HG03520 (cell line): ENCODE measurements around the gene RRAS2.
A peak's percentile ranks its signal among the peaks of the same experiment; 100 is the strongest.
"Not testable (repeated sequence)": the region's sequence is repeated elsewhere in the genome, so short reads cannot be mapped to it uniquely, and the experiment has no call there.

Experiments used
- ATAC-seq: cut with Tn5 transposase; IDR thresholded peaks from one replicate; pipeline ENCODE4 v1.9.1; 2021; ENCODE audit warnings: mild to moderate bottlenecking, moderate library complexity; ENCODE audit not compliant: unreplicated experiment

RRAS2 gene

GRCh38 chr11:14358729-14359439 lies at the start of gene RRAS2:
RRAS2 (minus strand) TSS chr11:14359183; CDS start chr11:14358870, 313 bp downstream.
- peak; percentile 85 for ATAC-seq

- ATAC-seq = no peak
Measured at GRCh38 chr11:14408612-14409011, 49.6 kb upstream of the RRAS2 start.

GRCh38 chr11:14406116-14406515 lies 47.1 kb upstream of the RRAS2 start:
- ATAC-seq = not testable (repeated sequence)

DNA sequence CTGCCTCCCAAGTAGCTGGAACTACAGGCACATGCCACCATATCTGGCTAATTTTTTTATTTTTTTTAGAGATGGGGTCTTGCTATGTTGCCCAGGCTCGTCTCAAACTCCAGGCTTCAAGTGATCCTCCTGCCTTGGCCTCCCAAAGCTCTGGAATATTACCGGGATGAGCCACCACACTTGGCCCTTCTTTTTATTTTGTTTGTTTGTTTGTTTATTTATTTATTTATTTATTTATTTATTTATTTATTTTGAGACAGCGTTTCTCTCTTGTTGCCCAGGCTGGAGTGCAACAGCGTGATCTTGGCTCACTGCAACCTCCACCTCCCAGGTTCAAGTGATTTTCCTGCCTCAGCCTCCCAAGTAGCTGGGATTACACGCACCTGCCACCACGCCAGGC lies 44.5 kb upstream of the RRAS2 start:
- not testable (repeated sequence) for ATAC-seq

GRCh38 chr11:14399087-14399486 lies 40.1 kb upstream of the RRAS2 start:
- no peak for ATAC-seq

DNA sequence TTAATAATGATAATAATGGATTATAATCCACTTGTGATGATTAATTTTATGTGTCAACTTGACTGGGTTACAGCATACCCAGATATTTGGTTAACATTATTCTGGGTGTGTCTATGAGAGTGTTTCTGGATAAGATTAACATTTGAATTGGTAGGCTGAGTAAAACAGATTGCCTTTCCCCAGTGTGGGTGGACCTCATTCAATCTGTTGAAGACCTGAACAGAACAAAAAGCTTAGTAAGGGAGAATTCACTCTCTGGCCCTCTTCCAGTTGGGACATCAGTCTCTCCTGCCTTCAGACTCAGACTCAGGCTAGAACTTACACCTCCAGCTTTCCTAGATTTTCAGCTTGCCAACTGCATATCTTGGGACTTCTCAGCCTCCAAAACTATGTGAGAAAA lies 37.3 kb upstream of the RRAS2 start:
- ATAC-seq = no peak

DNA sequence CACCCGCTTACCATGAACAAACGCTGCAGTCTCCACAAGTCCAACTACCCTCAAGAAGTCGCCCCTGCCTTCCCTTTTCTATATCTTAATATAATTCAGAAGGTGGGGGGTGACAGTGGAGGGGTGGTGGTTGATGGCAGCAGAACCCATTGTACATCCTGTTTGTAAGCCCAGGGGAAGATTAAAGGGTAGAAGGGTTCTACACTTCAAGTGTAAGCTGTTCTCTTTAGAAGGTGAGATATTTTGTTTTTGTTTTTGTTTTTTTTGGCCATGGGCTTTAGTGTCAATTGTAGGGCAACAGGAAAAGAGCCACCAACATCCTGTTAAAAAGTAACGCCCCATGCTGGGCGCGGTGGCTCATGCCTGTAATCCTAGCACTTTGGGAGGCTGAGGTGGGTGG lies 34.9 kb upstream of the RRAS2 start:
- no peak for ATAC-seq

DNA sequence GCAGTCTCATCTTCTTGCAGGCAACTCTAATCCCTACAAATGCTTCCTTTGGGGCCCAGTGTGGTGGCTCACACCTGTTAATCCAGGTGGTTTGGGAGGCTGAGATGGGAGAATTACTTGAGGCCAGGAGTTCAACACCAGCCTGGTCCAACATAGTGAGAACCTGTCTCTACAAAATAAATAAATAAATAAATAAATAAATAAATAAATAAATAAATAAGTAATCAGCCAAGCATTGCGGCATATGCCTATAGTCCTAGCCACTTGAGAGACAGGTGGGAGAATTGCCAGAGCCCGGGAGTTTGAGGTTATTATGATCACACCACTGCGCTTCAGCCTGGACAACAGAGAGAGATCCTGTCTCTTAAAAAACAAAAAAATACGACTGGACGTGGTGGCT lies 34.1 kb upstream of the RRAS2 start:
- ATAC-seq = no peak

GRCh38 chr11:14390669-14391068 lies 31.7 kb upstream of the RRAS2 start:
- no peak for ATAC-seq

GRCh38 chr11:14388352-14388751 lies 29.4 kb upstream of the RRAS2 start:
- ATAC-seq = no peak

DNA sequence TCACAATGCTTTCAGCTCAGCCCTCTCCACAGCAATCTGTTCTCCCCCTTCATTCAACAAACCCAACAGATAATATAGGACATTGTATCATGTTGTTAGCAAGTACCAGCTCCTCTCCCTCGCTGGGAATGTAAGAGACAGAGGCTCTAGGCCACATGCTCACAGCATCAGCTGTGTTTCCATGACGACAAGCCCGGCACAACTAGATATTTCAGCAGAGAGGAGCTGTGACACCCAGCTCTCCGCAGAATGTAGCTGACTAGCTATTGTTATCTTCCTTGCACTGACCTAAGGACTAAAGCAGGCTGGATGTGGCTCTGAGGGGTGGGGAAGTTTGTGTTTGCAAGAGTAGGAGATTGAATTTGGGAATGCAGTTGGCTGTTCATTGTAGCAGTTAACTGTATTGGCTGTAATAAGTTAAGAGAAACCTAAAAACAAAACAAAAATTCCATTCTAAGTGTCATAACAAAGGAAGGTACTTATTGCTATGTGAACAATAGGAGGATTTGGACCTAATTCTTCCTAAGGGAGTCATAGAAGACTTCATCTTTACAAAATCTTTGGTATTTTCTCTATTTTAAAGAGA lies 28.0 kb upstream of the RRAS2 start:
- no peak for ATAC-seq

- no peak for ATAC-seq
Measured at GRCh38 chr11:14386081-14386480, 27.1 kb upstream of the RRAS2 start.

DNA sequence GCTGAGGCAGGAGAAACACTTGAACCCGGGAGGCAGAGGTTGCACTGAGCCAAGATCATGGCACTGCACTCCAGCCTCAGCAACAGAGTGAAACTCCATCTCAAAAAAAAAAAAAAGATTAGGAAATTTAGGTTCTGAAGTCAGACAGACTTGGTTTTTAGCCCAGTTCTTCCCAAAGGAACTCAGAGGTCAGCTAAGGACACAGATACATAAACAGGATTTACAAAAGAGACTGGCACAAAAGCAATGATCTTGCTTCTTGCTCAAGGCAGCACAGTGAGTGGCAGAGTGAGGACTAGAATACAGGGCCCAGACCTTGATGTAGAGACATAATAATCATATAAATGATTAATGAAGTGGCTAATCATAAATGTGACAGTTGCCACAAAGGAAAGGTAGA lies 25.4 kb upstream of the RRAS2 start:
- ATAC-seq = no peak

DNA sequence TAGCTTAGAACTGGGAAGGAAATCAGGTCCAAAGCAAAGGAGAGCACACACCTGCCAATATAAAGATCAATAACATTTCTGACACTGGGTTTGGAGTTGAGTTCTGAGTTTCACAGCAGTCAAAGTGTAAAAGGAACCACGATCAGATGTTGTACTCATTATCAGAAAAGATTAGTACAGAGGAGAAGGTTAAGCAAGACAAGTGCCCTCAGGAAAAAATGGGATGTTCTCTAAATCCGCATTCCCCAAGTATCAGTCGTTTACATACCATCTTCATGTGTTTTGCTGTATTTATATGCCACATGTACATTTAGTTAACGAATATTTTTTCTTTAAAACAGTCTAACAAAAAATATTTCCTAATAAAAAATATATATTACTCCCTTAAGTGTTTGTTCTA lies 23.0 kb upstream of the RRAS2 start:
- no peak for ATAC-seq

- ATAC-seq = peak; percentile 74
Measured at GRCh38 chr11:14380947-14381561, 22.1 kb upstream of the RRAS2 start.

DNA sequence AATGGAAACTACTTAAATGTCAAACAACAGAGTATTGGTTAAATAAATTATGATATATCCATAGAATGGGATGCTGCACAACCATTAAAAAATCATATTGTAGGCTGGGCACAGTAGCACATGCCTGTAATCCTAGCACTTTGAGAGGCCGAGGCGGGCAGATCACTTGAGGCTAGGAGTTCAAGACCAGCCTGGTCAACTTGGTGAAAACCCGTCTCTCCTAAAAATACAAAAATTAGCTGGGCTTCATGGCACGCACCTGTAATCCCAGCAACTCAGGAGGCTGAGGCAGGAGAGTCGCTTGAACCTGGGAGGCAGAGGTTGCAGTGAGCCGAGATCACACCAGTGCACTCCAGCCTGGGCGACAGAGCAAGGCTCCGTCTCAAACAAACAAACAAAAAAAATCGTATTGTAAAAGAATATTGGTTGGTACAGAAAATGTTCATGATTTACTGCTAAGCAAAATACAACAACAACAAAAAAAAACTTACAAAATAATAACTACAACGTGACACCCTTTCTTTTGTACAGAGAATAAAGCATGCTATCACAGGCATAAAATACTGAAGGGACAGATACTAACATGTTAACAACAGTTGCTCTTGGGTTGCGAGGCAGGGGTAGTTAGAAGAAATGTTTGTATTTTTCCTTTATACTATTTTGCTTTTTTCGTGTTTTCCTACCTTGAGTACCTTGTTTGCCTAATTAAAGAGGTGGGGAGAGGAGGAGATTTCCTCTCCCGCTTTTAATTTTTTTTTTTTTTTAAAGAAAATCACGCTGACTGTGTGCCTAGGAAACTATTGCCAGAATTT lies 21.3 kb upstream of the RRAS2 start:
- no peak for ATAC-seq

- no peak for ATAC-seq
Measured at GRCh38 chr11:14378171-14378570, 19.2 kb upstream of the RRAS2 start.

- no peak for ATAC-seq
Measured at GRCh38 chr11:14376920-14377319, 17.9 kb upstream of the RRAS2 start.

DNA sequence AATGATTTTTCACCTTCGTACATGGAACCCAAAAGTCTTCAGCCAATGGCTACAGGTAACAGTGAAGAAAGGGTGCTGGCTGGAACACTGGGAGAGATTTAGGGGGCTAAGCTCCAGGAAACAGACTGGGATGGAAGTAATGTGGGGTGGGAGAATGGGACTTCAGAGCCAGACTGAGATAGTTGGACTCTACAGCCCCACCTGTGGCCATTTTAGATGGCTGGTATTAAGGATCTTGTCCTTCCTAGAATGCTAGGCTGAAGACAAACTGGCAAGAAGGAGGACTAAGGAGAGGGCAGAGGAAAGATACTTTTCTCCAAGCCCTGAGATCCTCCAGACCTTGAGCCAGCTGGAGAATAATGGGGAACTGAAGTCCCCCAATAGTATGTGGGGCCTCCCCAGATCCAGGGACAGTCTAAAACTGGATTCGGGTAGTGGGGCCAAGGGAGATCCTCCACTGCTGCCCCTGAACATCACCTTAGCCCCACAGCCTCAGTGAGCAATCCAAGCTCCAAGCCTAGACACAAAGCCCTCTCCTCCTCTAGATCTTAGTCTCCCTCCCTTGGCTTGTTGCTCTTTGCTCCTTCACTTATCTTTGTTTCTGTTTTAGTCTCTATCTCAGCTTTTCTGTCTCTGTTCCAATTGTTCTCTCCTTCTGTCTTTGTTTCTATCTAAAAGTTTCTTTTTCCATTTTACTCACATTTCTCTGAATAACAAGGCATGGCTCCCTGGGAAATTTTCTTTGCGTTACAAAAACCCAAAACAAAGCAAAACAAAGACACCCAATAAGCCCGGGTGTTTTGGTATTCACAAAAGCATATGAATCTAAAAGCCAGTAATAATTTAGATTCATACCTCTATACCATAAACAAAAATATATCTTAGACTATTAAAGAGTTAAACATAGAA lies 16.2 kb upstream of the RRAS2 start:
- ATAC-seq = no peak

- ATAC-seq = no peak
Measured at GRCh38 chr11:14373941-14374646, 15.1 kb upstream of the RRAS2 start.
